ENCODE measurements around the gene CEP76.

Gene CEP76

GRCh38 chr18:12702221-12703095, at the start of gene CEP76, which contains the start of gene PSMG2:
Gene CEP76, minus strand, starts transcription at chr18:12702723. Its CDS starts 175 bp downstream, at chr18:12702548.
Gene PSMG2, plus strand, starts transcription at chr18:12703042. Its CDS starts 66 bp downstream, at chr18:12703108.
- DNase-seq = peak; percentile 22

- DNase-seq = no peak
These were observed 49.4 kb upstream of the CEP76 start for GRCh38 chr18:12751891-12752290.

GRCh38 chr18:12751503-12751884, 49.0 kb upstream of the CEP76 start:
- DNase-seq = no peak

- DNase-seq = no peak
These were observed 48.4 kb upstream of the CEP76 start for GRCh38 chr18:12750715-12751502.

GRCh38 chr18:12750076-12750714, 47.7 kb upstream of the CEP76 start:
- DNase-seq = peak; percentile 13

GRCh38 chr18:12749121-12749520, 46.6 kb upstream of the CEP76 start:
- no peak for DNase-seq

- no peak for DNase-seq
These were observed 46.1 kb upstream of the CEP76 start for GRCh38 chr18:12748671-12749070.

GRCh38 chr18:12747530-12748315, 45.2 kb upstream of the CEP76 start:
- no peak for DNase-seq

- DNase-seq = no peak
These were observed 42.7 kb upstream of the CEP76 start for GRCh38 chr18:12745095-12745795.

GRCh38 chr18:12744103-12744502, 41.6 kb upstream of the CEP76 start:
- no peak for DNase-seq

- no peak for DNase-seq
These were observed 39.9 kb upstream of the CEP76 start for GRCh38 chr18:12742453-12742852.

- no peak for DNase-seq
These were observed 38.8 kb upstream of the CEP76 start for GRCh38 chr18:12741351-12741750.

GRCh38 chr18:12737243-12737902, 34.9 kb upstream of the CEP76 start:
- no peak for DNase-seq

- DNase-seq = no peak
These were observed 24.4 kb upstream of the CEP76 start for GRCh38 chr18:12726774-12727550.

- DNase-seq = no peak
These were observed 23.8 kb upstream of the CEP76 start for GRCh38 chr18:12726331-12726730.

- DNase-seq = no peak
These were observed 20.2 kb upstream of the CEP76 start for GRCh38 chr18:12722731-12723130.

GRCh38 chr18:12721495-12722275, 19.2 kb upstream of the CEP76 start:
- no peak for DNase-seq

GRCh38 chr18:12711446-12711845, 8.9 kb upstream of the CEP76 start:
- no peak for DNase-seq

- no peak for DNase-seq
These were observed 1.1 kb upstream of the CEP76 start for GRCh38 chr18:12703664-12704063.

- no peak for DNase-seq
These were observed 609 bp upstream of the CEP76 start for GRCh38 chr18:12703096-12703567.
